Prostate gland (tissue), 2 donors: Measurements from ENCODE around the gene SPACDR. TPM values are rescaled to one million over a fixed set of nuclear protein-coding genes. Genes with fewer than 3 reads are reported as not detected.
"Not testable (repeated sequence)": the region's sequence is repeated elsewhere in the genome, so short reads cannot be mapped to it uniquely, and the experiment has no call there.

ENCODE experiments used
- DNase-seq: peaks from one replicate; pipeline ENCODE4 v3.0.0-alpha.2; 2019; ENCODE audit warnings: low spot score
- H3K27ac ChIP-seq, 2 donors: fragments of 200-600 bp; sonication (generic); 2 replicates each; pipeline ENCODE4 v1.5.1; 2017 to 2019
- H3K27me3 ChIP-seq: fragments of 200-600 bp; sonication (generic); replicated peaks from 2 replicates; pipeline ENCODE4 v1.5.1; 2019; ENCODE audit not compliant: insufficient read depth
- H3K36me3 ChIP-seq, 2 donors: fragments of 200-600 bp; sonication (generic); 1 replicate in 1 of 2; 2 replicates in 1 of 2; pipeline versions ENCODE4 v1.5.1 to v1.8.1; 2017 to 2019
- H3K4me1 ChIP-seq: fragments of 200-600 bp; sonication (generic); replicated peaks from 2 replicates; pipeline ENCODE4 v1.5.1; 2019
- H3K4me3 ChIP-seq, 2 donors: fragments of 200-600 bp; sonication (generic); 2 replicates each; pipeline ENCODE4 v1.5.1; 2017 to 2019
- H3K9me3 ChIP-seq: fragments of 200-600 bp; sonication (generic); 2 replicates; pipeline ENCODE4 v1.5.1; 2017
- POLR2A ChIP-seq: fragments of 450-650 bp; IDR thresholded peaks from one replicate; pipeline ENCODE4 v1.6.1; 2016; ENCODE audit warnings: antibody characterized with exemption, mild to moderate bottlenecking
- POLR2AphosphoS5 ChIP-seq: sonication (generic); formaldehyde crosslinking; IDR thresholded peaks from one replicate; pipeline ENCODE4 v1.6.1; 2017; ENCODE audit warnings: antibody characterized with exemption
- WGBS: methylation state at CpG from one replicate; pipeline ENCODE4 v1.1.5; 2018; 5-methylcytosine and 5-hydroxymethylcytosine counted together
- intact Hi-C: fragments of 100-400 bp; cut with DNase I; formaldehyde crosslinking; loops from one replicate; pipeline ENCODE4 v1.14.2; 2022
- total RNA-seq, 2 donors: library from RNA; depleted of rRNA; stranded (reverse); fragments of >200 nt; gene quantifications; one replicate each; pipeline ENCODE4 v1.1.0, GENCODE V29; 2016
- TF ChIP-seq, protein P1 (sequence below), 4 experiments: fragments of 200-600 bp in 2 of 4; fragments of 450-650 bp in 2 of 4; sonication (generic) in 2 of 4; IDR thresholded peaks; 1 replicate in 3 of 4; 2 replicates in 1 of 4; pipeline ENCODE4 v1.5.1; 2016 to 2019; ENCODE audit warnings: antibody characterized with exemption in 4 of 4, mild to moderate bottlenecking in 2 of 4, moderate library complexity in 2 of 4

The SPACDR gene
- total RNA-seq, 2 donors from 2014 or later: 11.9 TPM; not detected in 1

DNA sequence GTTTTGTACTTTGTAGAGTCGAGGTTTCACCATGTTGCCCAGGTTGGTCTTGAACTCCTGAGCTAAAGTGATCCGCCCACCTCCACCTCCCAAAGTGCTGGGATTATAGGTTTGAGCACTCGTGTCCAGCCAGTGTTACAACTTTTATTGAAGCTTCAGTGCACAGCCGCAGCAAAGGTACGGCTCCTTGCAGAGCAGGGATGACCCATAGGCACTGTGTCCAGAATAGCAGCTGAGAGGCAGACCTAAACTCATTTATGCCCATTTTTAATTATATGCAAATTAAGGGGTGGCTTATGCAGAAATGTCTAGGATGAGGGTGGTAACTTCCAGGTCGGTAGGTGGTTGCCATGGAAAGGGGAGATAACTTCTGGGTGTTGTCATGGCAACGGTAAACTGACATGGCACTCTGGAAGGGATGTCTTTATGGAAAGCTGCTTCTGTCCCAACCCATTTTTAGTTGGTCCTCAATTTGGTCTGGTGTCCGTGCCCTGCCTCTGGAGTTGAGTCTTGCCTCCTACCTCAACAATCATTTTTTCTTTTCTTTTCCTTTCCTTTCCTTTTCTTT, 42.4 kb upstream of the SPACDR start:
- TF ChIP-seq POLR2A (no peak), POLR2AphosphoS5 (no peak)
- TF ChIP-seq, protein P1, sequence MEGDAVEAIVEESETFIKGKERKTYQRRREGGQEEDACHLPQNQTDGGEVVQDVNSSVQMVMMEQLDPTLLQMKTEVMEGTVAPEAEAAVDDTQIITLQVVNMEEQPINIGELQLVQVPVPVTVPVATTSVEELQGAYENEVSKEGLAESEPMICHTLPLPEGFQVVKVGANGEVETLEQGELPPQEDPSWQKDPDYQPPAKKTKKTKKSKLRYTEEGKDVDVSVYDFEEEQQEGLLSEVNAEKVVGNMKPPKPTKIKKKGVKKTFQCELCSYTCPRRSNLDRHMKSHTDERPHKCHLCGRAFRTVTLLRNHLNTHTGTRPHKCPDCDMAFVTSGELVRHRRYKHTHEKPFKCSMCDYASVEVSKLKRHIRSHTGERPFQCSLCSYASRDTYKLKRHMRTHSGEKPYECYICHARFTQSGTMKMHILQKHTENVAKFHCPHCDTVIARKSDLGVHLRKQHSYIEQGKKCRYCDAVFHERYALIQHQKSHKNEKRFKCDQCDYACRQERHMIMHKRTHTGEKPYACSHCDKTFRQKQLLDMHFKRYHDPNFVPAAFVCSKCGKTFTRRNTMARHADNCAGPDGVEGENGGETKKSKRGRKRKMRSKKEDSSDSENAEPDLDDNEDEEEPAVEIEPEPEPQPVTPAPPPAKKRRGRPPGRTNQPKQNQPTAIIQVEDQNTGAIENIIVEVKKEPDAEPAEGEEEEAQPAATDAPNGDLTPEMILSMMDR (IDR thresholded peaks at IDR 0.05): no peak
- intact Hi-C loops: no loop called here
- WGBS: 63% methylated on average over 8 of the region's 8 CpGs

DNA sequence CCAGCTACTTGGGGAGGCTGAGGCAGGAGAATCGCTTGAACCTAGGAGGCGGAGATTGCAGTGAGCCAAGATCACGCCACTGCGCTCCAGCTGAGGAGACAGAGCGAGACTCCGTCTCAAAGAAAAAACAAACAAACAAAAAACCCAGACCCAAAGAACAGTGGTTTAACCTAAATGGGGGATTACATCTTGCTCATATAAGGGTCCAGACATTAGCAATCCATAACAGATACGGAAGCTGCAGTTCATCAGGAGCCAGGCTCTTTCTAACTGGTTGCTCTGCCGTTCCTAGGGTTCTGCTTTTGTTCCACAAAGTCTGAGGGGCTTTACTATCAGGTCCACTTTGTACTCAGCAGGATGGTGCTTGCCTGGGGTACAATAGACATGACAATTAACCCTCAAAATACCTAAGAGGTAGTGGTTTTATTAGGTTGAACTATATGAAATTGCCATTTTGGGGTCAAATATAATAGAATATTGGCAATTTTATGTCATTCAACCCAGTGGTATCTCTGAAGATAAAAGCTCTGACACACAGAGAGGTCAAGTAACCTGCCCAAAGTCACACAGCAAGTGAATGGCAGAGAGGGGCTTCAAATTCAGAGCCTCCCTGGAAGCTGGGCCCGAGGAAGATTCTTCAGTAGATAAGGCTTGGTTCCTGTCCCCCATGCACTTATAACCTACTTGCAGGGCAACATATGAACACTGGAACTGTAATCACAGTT, 41.0 kb upstream of the SPACDR start:
- DNase-seq: no peak
- Histone ChIP-seq H3K27ac (no peak overlapping the region), H3K4me3 (no peak overlapping the region), H3K27me3 (no peaks in the 10 kb centered on the region), H3K4me1 (no peaks in the 10 kb centered on the region), H3K36me3 (no peaks in the 10 kb centered on the region), H3K9me3 (no peaks in the 10 kb centered on the region)
- TF ChIP-seq, protein P1 (IDR thresholded peaks at IDR 0.05): no peak
- TF ChIP-seq POLR2A: no peak
- TF ChIP-seq POLR2AphosphoS5: no peak
- 94% methylated on average over 9 of the region's 9 CpGs for WGBS
- intact Hi-C loops: no loop called here

More for the DNA sequence above, 42.4 kb upstream of the SPACDR start:
- no peaks in the 10 kb centered on the region for H3K9me3 ChIP-seq
- no peaks in the 10 kb centered on the region for H3K36me3 ChIP-seq
- no peaks in the 10 kb centered on the region for H3K27me3 ChIP-seq
- DNase-seq: no peak
- no peak overlapping the region for H3K27ac ChIP-seq
- H3K4me3 ChIP-seq: no peak overlapping the region
- no peaks in the 10 kb centered on the region for H3K4me1 ChIP-seq

- WGBS: 96% methylated on average over 3 of the region's 3 CpGs
- H3K4me3 ChIP-seq, H3K4me1 ChIP-seq, intact Hi-C loops, H3K27me3 ChIP-seq, H3K27ac ChIP-seq, H3K9me3 ChIP-seq, H3K36me3 ChIP-seq, DNase-seq: not testable (repeated sequence)
Measured at GRCh38 chr7:100504031-100504430, 40.0 kb upstream of the SPACDR start.

DNA sequence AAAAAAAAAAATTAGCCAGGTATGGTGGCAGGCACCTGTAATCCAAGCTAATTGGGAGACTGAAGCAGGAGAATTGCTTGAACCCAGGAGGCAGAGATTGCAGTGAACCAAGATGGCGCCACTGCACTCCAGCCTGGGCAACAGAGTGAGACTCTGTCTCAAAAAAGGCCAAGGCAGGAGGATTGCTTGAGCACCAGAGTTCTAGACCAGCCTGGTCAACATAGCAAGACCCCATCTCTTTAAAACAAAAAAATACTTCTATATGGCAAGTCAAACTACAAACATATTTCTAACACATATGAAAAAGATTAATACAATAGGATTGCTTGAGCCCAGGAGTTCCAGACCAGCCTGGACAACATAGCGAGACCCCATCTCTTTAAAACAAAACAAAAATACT, 36.7 kb upstream of the SPACDR start:
- DNase-seq, H3K27ac ChIP-seq, H3K4me1 ChIP-seq, H3K9me3 ChIP-seq, H3K36me3 ChIP-seq, intact Hi-C loops, H3K4me3 ChIP-seq, H3K27me3 ChIP-seq: not testable (repeated sequence)
- 93% methylated on average over 2 of the region's 2 CpGs for WGBS

DNA sequence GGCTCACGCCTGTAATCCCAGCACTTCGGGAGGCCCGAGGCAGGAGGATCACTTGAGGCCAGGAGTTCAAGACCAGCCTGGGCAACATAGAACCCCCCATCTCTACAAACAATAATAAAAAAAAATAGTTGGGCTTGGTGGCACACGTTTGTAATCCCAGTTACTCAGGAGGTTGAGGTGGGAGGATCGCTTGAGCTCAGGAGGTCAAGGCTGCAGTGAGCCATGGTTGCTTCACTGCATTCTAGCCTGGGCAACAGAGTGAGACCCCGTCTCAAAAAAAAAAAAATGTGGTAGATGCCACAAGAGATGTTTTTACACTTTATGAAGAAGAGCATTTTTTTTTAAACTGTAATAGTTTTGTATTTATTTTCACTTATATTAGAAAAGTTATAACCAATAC, 32.4 kb upstream of the SPACDR start:
- Histone ChIP-seq H3K4me3 (no peak overlapping the region), H3K9me3 (no peaks in the 10 kb centered on the region), H3K36me3 (no peaks in the 10 kb centered on the region), H3K27ac (no peak overlapping the region), H3K27me3 (no peaks in the 10 kb centered on the region), H3K4me1 (no peaks in the 10 kb centered on the region)
- intact Hi-C loops: no loop called here
- DNase-seq: no peak
- 81% methylated on average over 6 of the region's 6 CpGs for WGBS
- TF ChIP-seq, protein P1 (IDR thresholded peaks at IDR 0.05): no peak
- no peak for TF ChIP-seq POLR2A
- no peak for TF ChIP-seq POLR2AphosphoS5
